Loucy (cell line): ENCODE data around the gene UNC5C.

Experiments used
- CTCF ChIP-seq: fragments of 200-600 bp; sonication (generic); conservative IDR thresholded peaks from 2 replicates; pipeline ENCODE4 v1.5.1; 2014; ENCODE audit warnings: mild to moderate bottlenecking, antibody characterized with exemption, low read length
- EZH2phosphoT487 ChIP-seq: fragments of 200-600 bp; IDR thresholded peaks from 2 replicates; pipeline ENCODE4 v1.6.1; 2018; ENCODE audit warnings: antibody characterized with exemption, mild to moderate bottlenecking, moderate library complexity, borderline replicate concordance

GRCh38 chr4:95546221-95546620 lies 2.6 kb downstream of the UNC5C start:
- TF ChIP-seq CTCF: no peak
- TF ChIP-seq EZH2phosphoT487: no peak
